Measurements from ENCODE around the gene RAC2. TPM values are rescaled to one million over a fixed set of nuclear protein-coding genes. Genes with fewer than 3 reads are reported as not detected.
A peak's percentile ranks its signal among the peaks of the same experiment; 100 is the strongest.

RAC2 gene
- total RNA-seq, 1 experiment from 2014 or later: 50.5 TPM

DNA sequence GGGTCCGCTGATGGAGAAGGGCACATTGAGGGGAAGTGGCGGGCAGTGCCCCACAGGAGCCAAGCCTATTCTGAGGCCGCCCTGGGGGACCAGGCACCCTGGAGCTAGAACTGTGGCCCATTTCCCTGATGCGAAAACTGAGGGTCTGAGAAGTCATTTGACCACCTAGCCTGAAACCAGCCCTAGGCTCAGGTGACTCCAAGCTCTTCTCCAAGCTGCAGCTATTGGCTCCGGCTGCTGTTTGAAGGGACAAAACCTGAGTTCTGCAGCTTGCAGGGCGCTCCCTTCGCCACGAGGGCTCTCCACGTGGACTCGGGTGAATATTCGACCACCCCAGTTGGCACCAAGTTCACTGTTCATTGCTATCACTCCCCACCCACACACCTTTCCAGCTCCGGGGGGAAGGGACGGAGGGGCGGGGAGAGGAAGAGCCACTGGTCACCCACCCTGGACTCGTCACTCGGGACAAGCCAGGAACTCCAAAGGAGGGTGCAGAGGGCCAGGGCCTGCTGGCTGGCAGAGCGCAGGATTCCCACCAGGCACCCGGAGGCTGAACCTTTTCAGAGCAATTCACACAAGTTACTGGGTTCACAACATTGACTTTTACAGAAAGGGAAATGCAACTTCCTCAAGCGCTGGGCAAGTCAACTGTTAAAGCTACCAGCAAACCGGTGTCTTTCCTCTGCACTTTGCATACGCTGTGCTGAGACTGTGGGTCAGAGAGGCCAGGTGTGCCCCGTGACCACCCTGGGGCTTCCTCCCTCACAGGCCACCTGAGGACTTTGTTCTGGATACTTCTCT is 1.1 kb upstream of the RAC2 start:
- Histone ChIP-seq H3F3A (ENCODE audit: low read length, unreplicated experiment) (no peaks in the 10 kb centered on the region), H3K4me1 (ENCODE audit: insufficient read depth, low read length) (peaks cover 30% of the 10 kb centered on the region), H3K79me2 (ENCODE audit: low read length) (peaks cover 24% of the 10 kb centered on the region), H4K20me1 (ENCODE audit: low read length) (no peaks in the 10 kb centered on the region), H3K27me3 (ENCODE audit: low read length) (no peaks in the 10 kb centered on the region), H3K9me2 (replicated peaks; ENCODE audit: low read length) (no peaks in the 10 kb centered on the region), H3K27ac (ENCODE audit: low read length) (no peak overlapping the region), H3K4me3 (ENCODE audit: low read length) (no peak overlapping the region), H3K4me2 (ENCODE audit: low read length) (no peak overlapping the region), H2AFZ (ENCODE audit: low read length) (no peak overlapping the region), H3K36me3 (ENCODE audit: low read depth, low read length) (no peaks in the 10 kb centered on the region), H3K9me3 (ENCODE audit: low read length) (no peaks in the 10 kb centered on the region), H3K9ac (ENCODE audit: low read length) (no peak overlapping the region)
- no TSS peak for BruUV-seq (replicated peaks)
- ChIA-PET POLR2A (ENCODE audit: unreplicated experiment) (no interaction called here), CTCF (no interaction called here)
- DNase-seq (no peak), ATAC-seq (no peak)
- intact Hi-C loops (cut with micrococcal nuclease): no loop called here
- TF ChIP-seq, protein P1, sequence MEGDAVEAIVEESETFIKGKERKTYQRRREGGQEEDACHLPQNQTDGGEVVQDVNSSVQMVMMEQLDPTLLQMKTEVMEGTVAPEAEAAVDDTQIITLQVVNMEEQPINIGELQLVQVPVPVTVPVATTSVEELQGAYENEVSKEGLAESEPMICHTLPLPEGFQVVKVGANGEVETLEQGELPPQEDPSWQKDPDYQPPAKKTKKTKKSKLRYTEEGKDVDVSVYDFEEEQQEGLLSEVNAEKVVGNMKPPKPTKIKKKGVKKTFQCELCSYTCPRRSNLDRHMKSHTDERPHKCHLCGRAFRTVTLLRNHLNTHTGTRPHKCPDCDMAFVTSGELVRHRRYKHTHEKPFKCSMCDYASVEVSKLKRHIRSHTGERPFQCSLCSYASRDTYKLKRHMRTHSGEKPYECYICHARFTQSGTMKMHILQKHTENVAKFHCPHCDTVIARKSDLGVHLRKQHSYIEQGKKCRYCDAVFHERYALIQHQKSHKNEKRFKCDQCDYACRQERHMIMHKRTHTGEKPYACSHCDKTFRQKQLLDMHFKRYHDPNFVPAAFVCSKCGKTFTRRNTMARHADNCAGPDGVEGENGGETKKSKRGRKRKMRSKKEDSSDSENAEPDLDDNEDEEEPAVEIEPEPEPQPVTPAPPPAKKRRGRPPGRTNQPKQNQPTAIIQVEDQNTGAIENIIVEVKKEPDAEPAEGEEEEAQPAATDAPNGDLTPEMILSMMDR (conservative IDR thresholded peaks at IDR 0.05; ENCODE audit: low read depth, low read length): no peak
- no peak for TF ChIP-seq EZH2 (IDR thresholded peaks at IDR 0.05; ENCODE audit: low read length, unreplicated experiment)
- no peak for TF ChIP-seq EZH2phosphoT487 (IDR thresholded peaks at IDR 0.05; ENCODE audit: borderline replicate concordance, low read length)

DNA sequence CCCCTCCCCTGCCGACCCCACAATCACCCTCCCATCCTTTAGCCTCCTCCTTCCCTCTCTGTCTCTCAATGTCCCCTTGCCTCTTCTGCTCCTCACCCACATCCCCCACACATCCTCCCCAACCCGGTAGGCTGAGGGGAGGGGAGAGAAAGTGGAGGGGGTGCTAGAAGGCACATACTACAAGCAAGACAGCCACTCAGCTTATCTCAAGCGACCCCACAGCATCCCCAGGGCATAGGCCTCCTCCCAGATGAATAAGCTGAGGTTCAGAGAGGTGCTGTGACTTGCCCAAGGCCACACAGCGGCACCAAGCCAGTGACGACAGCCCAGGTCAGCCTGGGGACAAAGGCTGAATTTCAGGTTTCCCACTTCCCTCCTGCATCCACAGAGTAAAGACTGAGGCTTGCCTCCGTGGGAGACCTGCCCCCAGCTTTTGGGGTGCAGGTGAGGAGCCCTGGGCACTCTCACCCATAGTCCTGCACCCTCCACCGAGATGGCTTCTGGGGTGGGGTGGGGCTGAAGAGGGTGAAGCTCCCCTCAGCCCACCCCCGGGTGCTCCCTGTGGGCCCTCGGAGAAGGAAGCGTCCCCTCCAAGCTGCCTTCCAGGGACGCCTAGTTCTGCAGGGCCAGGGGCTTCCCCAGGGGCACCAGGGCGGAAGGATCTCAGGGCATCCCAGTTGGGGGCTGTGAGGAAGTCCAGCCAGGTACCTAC is 511 bp downstream of the RAC2 start:
- no peaks in the 10 kb centered on the region for H3F3A ChIP-seq (ENCODE audit: low read length, unreplicated experiment)
- TSS peak; percentile 38 for BruUV-seq (replicated peaks)
- peaks cover 25% of the 10 kb centered on the region for H3K4me1 ChIP-seq (ENCODE audit: insufficient read depth, low read length)
- CTCF ChIA-PET: interaction anchor here (0.9 to 1.5 kb wide), 2 partner anchors 15 to 16 kb away, joined by 4 read pairs; no protein-coding TSS in a partner anchor
- intact Hi-C loops (cut with micrococcal nuclease): no loop called here
- H3K9me2 ChIP-seq (replicated peaks; ENCODE audit: low read length): no peaks in the 10 kb centered on the region
- no peaks in the 10 kb centered on the region for H3K27me3 ChIP-seq (ENCODE audit: low read length)
- ATAC-seq (no peak), DNase-seq (no peak)
- peaks cover 24% of the 10 kb centered on the region for H3K79me2 ChIP-seq (ENCODE audit: low read length)
- POLR2A ChIA-PET (ENCODE audit: unreplicated experiment): no interaction called here
- no peaks in the 10 kb centered on the region for H4K20me1 ChIP-seq (ENCODE audit: low read length)
- peak overlapping the region; percentile 93 for H3K4me3 ChIP-seq (ENCODE audit: low read length)
- peak overlapping the region; percentile 72 for H3K9ac ChIP-seq (ENCODE audit: low read length)
- H3K9me3 ChIP-seq (ENCODE audit: low read length): no peaks in the 10 kb centered on the region
- TF ChIP-seq, protein P1 (conservative IDR thresholded peaks at IDR 0.05; ENCODE audit: low read depth, low read length): no peak
- no peak for TF ChIP-seq EZH2 (IDR thresholded peaks at IDR 0.05; ENCODE audit: low read length, unreplicated experiment)
- no peak for TF ChIP-seq EZH2phosphoT487 (IDR thresholded peaks at IDR 0.05; ENCODE audit: borderline replicate concordance, low read length)
- H3K4me2 ChIP-seq (ENCODE audit: low read length): peak overlapping the region; percentile 95
- H3K27ac ChIP-seq (ENCODE audit: low read length): peak overlapping the region; percentile 50
- H3K36me3 ChIP-seq (ENCODE audit: low read depth, low read length): no peaks in the 10 kb centered on the region
- H2AFZ ChIP-seq (ENCODE audit: low read length): peak overlapping the region; percentile 58
